DMS 273 (cell line): ENCODE measurements around the gene NINJ1.
"Not testable (repeated sequence)": the region's sequence is repeated elsewhere in the genome, so short reads cannot be mapped to it uniquely, and the experiment has no call there.

ENCODE experiments used
- DNase-seq: peaks from one replicate; lab custom pipeline; 2025; ENCODE audit not compliant: unreplicated experiment; lab: John Stamatoyannopoulos, UW

NINJ1 gene

DNA sequence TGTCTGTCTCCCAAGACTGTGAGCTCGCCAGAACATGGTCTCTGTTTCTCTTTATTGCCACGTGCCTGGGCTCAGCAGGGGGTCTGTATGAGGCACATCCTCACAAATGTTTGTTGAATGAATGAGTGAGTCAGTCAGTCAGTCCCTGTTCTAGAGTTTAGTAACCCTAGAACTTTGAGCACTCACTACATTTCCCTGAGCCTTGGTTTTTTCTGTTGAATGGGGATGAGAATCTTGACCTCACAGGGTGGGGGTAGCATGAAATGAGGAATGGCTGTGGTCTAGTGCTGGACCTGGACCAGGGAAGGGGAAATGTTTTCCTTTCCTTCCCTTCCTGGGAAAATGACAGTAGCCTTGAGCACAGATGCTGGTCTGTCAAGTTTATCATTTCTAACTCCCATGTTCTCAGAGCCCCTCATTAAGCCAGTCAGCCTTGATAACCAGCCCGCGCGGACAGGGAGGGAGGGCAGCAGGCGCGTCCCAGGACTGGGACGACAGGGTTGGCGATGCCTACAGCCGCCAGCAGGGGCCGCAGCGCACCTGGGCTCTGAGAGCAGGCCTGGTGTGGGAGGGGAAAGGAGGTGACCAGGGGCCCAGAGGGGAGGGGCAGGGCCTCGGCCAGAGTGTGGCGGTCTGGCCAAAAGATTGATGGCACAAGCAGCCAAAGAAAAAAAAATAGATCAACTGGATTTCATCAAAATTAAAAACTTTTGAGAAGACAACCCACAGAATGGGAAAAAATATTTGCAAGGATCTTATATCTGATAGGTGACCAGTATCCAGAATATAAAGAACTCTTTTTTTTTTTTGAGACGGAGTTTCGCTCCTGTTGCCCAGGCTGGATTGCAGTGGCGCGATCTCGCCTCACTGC lies 25.8 kb upstream of the NINJ1 start:
- peak; percentile 90 for DNase-seq

DNA sequence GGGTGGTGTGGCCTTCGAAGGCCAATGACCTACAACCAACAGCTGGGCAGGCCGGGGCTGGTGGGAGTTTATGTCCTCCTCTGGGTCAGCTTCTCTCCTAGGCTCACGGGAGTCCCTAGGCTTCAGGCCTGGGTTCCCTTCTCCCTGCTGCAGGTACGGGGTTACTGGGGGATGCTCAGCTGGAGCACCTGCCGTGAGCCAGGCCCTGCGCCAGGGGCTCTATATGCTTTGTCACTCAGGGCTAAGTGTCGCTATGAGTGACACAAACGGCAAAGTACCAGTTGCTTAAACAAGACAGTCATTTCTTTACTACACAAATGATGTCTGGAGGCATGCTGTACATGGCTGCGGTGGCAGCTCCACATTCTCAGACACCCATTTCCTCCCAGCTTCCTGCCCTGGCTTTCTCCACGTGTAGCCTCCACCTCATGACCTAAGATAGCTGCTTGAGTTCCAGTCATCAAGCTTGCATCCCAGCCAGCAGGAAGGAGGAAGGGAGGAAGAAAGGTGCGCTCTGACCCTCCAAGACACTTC lies 22.5 kb upstream of the NINJ1 start:
- no peak for DNase-seq

DNA sequence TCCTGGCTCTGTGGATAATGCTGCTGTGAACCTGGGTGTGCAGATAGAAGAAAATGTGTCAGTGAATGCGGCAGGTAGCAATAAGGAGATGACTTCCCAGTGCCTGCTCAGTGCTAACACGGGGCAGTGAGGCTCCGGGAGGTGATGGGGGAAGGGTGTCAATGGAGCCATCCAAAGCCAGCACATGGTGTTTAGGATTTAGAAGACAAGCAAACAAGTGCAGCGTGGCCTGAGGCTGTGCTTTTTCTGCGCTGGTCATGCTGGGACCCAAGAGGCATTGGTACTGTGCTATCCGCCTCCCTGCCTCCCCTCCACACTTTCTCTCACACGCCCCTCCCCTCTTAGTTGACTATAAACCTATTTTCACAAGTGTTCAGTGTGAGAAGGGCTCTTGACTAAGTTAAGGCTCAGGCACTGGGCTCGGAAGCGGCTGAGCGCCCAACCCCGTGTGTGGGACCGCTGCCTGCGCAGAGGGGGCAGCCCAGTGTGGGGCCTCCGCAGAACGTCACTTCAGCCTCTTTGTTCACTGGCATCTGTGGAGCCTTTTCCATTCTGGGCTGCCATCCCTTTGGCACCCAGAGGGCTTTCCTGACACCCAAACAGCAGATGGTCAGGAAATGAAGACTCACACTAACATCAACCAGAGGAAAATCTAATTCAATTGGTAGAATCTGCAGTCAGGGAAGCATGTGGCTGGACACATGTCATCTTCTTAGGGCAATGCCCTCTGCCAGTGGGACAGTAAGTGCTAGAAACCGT lies 21.8 kb upstream of the NINJ1 start:
- DNase-seq: peak; percentile 89

DNA sequence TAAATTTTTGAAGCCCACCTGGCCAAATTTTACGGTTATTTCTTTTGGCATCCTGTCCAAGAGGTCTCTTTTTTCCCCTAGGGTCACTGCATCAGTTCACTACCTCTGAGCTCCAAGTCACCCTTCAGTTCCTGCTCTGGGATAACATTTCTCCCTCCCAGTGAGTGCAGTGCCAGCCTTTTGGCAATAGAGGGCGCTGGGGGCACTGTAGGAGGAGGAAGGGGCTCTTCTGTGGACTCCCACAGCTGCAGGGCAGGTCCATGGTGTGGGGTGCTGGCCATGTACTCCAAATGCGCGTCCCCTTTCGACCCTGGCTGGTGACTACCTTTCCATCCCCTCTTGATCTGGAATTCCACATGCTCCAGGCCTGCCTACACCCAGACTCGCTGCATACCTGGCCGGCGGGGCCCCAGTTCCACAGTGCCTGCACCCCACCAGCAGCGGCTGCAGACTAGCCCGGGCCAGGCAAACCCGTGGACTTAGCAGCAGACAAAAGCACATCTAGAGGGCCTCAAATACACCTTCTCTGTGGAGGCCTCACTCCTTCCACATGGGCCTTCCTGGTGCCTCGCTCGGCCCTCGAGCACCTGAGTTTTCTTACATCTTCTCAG lies 20.3 kb upstream of the NINJ1 start:
- peak; percentile 79 for DNase-seq

DNA sequence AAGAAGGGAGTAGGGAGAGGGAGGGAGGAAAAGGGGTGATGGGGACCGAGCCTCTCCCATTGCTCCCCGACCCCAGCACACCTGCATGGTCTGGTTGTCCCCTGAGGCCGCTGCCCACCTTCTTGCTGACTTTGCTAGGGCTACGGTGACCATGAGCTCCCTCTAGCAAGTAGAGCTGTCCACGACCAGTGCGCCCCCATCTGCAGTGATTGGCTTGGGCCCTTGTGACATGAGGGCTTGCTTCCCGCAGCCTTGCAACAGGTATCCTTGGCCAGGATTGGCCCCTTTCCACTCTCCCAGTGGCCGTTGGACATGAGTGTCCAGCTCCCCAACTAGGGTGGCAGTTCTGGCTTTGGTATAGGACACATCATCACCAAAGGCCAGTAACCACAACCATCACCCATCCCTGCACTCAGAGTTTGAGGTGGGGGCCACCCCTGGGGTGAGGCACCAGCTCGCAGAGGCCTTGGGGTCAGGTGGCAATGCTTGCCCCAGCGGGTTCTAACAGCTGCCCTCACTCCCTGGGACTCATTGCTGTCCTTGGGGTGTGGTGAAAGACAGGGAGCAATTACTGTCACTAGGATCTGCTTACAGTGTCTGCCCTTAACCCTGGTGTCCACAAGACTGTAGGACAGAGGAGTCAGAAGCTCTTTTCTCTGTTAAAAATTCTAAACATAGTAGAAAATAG lies 17.2 kb upstream of the NINJ1 start:
- no peak for DNase-seq

DNA sequence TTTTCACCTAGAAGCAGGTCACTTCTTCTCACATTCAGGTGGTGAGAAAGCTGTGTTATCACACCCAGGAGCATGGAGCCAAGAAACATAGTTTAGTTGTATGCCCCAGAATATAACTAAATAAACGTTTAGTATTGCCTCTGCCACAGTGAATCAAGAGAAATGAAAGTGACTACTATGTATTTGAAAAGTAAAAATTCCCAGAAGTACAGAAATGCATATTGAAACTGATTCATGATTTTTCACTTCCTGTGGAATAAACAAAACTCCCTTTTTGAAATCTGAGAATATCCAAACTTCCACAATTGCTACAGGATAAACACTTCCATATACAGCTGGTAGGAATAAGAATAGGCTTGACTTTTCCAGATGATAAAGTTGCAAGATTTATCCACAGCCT lies 15.3 kb upstream of the NINJ1 start:
- no peak for DNase-seq

DNA sequence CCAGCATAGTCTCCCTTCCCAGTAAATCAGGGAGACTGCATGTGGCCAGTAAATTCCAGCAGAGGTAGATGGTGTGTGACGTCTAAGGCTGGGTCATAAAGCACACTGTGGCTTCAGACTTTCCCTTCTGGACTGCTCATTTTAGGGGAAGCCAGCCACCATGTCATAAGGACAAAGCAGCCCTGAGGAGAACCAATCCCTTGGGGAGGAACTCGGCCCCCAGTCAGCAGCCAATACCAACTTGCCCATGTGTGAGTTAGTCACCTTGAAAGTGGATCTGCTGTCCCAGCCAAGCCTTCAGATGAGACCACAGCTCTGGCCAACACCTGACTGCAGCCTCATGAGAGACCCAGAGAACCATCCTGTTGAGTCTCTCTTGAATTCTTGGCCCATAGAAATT lies 14.7 kb upstream of the NINJ1 start:
- DNase-seq: no peak

DNA sequence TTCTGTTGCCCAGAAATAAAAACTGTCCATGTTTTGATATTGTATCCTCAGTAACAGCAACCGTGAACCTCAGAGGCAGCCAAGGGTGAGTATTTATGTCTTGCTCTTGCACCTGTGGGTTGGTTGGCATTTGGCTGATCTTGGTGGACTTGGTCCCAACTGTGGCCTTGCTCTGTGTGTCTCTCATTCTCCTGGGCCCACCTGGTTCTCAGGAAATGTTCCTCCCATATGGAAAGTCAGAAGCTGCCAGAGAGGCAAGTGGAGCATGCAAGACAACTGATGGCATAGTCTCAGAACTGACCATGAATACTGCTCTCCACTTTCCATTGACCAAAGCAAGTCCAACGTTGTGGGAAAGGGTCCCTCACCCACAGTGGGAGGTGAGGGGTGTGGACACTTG lies 13.6 kb upstream of the NINJ1 start:
- no peak for DNase-seq

DNA sequence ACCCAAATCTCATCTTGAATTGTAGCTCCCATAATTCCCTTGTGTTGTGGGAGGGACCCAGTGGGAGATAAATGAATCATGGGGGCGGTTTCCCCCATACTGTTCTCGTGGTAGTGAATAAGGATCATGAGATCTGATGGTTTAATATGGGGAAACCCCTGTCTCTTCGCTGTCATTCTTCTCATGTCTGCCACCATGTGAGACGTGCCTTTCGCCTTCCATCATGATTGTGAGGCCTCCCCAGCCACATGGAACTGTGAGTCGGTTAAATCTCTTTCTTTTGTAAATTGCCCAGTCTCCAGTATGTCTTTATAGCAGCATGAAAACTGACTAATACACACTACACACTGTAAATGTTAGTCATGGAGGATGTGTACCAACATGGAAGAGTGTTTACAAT lies 12.6 kb upstream of the NINJ1 start:
- DNase-seq: not testable (repeated sequence)

DNA sequence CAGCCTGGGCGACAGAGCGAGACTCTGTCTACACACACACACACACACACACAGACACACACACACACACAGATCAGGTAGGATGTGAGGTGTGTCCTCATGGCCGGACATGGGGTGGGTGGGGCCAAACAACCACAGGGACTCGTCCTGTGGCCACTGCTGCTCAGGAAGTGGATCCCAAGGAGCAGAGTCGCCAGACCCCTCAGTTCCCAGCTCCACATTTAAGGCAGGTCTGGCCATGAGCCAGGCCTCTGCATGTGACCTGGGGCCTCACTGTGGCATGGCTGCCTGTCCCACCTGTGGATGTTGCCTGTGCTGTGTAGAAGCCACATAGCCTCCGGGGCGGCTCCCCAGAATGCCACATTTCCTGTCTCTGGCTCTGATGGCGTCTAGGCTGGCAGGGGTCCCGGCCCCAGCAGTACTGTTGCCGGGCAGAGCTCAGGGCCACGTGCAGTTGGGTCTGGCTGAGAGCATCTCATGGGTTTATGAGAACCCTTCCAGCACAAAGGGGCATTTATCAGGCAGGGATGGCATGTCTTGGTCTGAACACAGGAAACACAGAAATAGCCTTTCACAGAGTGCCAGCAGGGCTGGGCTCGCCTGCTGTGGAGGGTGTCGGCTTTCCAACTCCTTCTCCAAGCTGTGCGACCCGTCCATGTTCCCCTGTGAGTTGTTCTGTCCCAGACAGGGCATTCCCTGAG lies 9.9 kb upstream of the NINJ1 start:
- DNase-seq: peak; percentile 72

DNA sequence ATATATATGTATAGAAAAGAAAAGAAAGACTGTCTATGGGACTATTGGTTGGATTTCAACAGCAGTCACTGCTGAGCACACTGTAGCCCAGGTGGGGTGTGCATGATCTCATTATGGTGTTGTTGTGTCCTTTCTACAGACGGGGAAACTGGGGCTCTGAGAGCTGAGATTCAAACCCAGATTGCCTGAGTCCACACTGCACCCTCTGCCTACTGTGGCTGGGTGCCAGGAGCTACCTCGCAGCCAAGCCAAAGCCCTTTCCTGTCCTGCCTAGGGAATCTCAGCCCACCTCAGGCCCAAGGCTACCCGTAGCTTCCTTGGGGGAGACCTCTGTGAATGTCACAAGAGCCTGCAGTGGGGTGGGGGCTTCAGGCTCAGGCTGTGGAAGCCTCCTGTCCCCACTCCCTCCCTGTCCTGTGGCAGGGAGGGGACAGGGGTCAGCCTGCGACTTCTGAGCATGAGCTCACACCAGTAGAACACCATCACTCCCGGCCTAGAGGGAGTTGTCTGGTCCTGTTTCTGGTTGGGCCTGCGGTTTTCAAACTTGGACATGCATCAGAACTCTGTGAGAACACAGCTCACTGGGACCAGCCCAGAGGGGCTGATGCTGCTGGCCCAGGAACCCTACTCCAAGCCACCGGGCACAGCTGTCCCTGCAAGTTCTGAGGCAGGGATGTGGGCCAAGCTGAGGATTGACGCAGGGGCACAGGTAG lies 7.9 kb upstream of the NINJ1 start:
- DNase-seq: peak; percentile 59

DNA sequence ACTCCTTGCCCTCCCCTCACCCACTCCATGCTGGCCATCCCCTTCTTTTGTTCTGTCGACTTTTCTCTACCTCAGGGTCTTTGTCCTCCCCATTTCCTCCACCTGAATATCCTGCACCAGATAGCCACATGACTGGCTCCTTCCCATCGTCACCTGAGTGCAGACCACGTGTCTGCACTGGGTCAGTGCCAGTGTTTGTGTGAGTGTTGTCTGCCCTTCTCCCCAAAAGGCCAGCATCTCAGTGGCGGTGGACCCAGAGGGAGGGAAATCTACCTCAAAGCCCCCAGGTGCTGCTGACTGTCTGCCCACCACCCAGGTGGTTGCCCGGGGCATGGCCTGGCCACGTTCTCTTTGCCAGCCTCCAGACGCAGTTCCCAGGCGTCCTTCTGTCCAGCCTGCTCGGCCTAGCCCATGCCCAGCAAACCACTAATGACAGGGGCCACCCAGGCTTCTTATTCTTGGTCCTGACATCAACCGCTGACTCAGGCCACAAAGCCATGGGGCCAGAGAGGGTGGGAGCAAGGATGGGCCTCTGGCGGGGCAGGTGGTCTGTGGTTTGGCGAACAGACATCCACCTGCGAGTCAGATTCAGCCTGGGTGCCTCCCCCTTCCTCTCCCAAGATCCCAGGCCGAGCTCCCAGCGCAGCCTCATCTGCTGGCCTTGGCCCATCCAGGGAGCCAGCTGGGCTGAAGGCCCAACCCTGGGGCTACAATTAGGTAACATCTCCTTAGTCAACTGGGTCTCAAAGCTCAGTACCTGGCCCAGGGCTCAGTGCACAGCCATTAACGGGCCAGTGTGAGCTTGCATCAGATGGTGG lies 5.5 kb upstream of the NINJ1 start:
- DNase-seq: peak; percentile 11

DNA sequence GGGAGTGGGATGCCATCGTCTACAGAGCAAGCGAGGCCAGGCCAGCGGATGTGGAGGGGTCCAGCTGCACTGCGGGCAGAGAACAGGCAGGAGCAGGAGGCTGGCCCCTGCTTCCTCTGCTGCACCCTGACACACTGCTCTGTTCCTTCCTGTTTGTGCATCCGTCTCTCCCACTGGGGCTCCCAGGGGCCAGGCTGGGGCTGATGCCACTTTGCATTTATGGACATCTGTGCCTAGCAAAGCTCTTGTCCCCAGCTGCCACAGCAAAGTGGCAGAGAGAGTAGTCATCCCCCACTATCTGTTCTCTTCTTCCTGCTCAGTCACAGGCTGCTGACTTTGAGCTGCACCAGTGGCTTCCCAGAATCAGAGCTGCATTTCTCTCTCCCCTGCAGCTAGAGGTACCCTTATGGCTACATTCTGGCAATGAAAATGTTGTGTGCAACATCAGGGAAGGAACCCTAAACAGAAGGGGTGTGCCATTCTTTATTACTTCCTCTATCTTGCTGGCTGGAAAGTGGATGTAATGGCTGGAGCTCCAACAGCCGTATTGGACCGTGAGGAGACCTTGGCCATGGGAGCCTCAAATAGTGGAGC lies 4.2 kb upstream of the NINJ1 start:
- DNase-seq: peak; percentile 35

DNA sequence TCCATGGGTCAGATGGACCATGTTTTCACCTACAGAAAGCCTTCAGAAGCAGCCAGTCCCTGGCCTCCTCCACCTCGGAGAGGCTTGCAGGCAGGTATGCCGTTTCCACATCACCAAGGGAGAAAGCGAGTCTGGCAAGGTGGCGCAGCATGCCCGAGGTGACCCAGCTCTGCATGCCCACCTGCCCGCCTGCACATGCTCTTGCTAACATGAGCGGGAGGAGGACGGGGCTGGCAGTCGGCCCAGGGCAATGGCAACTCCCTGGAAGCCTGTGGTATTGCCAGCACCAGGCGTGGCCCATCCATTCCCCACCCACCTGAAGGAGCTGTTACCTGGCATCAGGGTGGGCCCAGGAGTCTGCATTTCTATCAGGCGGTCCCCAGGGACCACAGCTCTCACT lies 3.3 kb upstream of the NINJ1 start:
- no peak for DNase-seq

DNA sequence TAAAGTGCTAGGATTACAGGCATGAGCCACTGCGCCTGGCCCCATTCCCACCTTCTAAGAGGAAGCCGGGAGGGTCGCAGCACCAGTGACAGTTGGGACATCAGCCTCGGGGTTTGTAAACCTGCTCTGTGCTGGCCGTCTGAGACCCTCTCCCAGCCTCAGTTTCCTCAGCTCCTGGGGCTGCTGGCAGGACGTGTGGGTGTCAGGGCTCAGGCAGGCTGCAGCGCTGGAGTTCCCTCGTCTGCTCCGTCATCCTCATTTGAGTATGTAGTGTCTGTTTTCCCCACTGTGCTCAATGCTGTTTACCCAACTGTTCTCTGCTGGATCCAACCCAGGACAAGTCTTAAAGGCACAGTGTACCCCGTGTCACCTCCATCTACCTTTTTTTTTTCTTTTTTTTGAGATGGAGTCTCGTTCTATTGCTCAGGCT lies 2.0 kb upstream of the NINJ1 start:
- peak; percentile 84 for DNase-seq

DNA sequence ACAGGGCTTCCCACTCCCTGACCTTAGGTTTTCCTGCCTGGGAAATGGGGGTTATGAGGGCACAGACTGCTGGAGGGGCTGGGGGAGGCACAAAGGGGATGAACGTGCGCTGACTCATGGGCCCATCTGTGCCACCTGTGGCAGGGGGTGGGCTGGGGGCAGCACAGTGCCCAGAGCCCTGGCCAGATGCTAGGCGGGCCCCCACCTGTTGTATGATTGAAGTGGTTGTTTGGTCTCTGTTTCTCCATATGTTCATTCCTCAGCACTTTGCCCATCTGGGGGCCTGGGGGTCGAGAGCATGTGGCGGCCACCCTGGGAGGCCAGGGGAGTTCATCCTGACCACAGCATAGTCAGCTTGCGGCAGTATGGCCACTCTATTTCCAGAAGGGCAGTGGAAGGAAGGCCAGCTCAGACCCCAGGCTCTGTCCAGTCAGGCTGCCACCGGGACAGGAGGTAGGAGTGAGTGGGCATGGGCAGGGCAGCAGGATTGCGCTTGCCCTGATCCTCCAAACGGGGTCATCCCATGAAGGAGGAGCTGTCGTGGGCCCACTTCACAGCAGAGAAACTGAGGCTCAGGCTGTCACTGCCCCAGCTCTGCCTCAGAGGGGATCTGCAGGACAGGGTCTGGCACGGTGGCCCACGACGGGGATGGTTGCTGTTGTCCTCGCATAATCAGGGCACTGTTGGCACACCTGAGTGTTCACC lies 841 bp upstream of the NINJ1 start:
- peak; percentile 93 for DNase-seq

DNA sequence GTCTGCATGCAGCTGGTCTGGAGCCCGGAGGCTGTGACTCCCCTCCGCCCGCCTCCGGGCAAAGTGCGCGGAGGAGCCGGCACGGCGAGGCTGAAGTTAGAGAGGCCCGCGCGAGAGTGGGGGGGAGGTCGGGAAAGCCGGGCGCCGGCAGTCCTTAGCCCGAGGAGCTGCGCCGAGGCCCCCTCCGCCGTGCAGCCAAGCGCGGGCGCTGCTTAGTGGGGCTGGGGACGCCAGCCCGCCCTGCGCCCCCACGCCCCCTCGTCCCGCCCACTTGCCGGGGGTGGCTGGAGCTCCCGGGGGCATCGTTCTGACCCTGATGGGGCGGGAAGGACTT lies 403 bp downstream of the NINJ1 start:
- peak; percentile 73 for DNase-seq
